HCT116 (cell line): ENCODE results near the gene GMPR2.

Experiments
- CTCF ChIP-seq, 3 experiments: fragments of 200-600 bp in 1 of 3; sonication (generic) in 1 of 3; IDR thresholded peaks in 2 of 3; conservative IDR thresholded peaks in 1 of 3; 2 replicates each; pipeline ENCODE4 v1.5.1; 2012 to 2017; ENCODE audit warnings: low read depth in 2 of 3, low read length in 2 of 3, antibody characterized with exemption in 1 of 3, borderline replicate concordance in 1 of 3, control low read depth in 1 of 3, mild to moderate bottlenecking in 1 of 3, mixed read lengths in 1 of 3, mixed run types in 1 of 3, moderate library complexity in 1 of 3; ENCODE audit not compliant: insufficient read depth in 1 of 3
- ELF1 ChIP-seq: IDR thresholded peaks from 2 replicates; pipeline ENCODE4 v1.6.1; 2012; ENCODE audit warnings: low read depth, borderline replicate concordance
- JUND ChIP-seq: IDR thresholded peaks from 2 replicates; pipeline ENCODE4 v1.6.1; 2012
- POLR2A ChIP-seq: IDR thresholded peaks from 2 replicates; pipeline ENCODE4 v1.7.0; 2011; ENCODE audit warnings: borderline replicate concordance; ENCODE audit not compliant: insufficient read depth, insufficient read length; ENCODE audit errors: extremely low read depth
- REST ChIP-seq: IDR thresholded peaks from 2 replicates; pipeline ENCODE4 v1.6.1; 2012; ENCODE audit warnings: low read depth
- YY1 ChIP-seq: IDR thresholded peaks from 2 replicates; pipeline ENCODE4 v1.6.1; 2011; ENCODE audit warnings: low read length, low read depth, moderate library complexity, mild to moderate bottlenecking; ENCODE audit not compliant: insufficient replicate concordance; ENCODE audit errors: extremely low read depth

GRCh38 chr14:24238123-24238522 lies 5.4 kb downstream of the GMPR2 start:
- TF ChIP-seq CTCF (IDR thresholded peaks at IDR 0.05 in 2 of 3, conservative IDR thresholded peaks at IDR 0.05 in 1 of 3; ENCODE audit: borderline replicate concordance in 1 of 3, insufficient read depth in 1 of 3, low read depth in 2 of 3, low read length in 2 of 3) (no peak), JUND (no peak), YY1 (no peak), ELF1 (no peak), REST (no peak), POLR2A (no peak)
